ENCODE data around the gene PLOD3. TPM values are rescaled to one million over a fixed set of nuclear protein-coding genes. Genes with fewer than 3 reads are reported as not detected.

The PLOD3 gene
- total and polyA plus RNA-seq, 2 donors (not counting 1 experiment from before 2014, with no cell fraction given) = 40.1 to 47.5 TPM

GRCh38 chr7:101231644-101232043 is 14.3 kb upstream of the PLOD3 start:
- ChIA-PET POLR2A (no interaction called here), CTCF (no interaction called here)
- ATAC-seq (ENCODE audit: low read depth) = no peak
- no peak overlapping the region for H2AFZ ChIP-seq (ENCODE audit: insufficient read depth, low read depth, low read length, poor library complexity, severe bottlenecking)
- H3K36me3 ChIP-seq (replicated peaks in 1 of 2; ENCODE audit: control extremely low read depth in 1 of 2, control insufficient read depth in 1 of 2, extremely low read depth in 1 of 2, insufficient read depth in 2 of 2, low read length in 1 of 2) = peaks cover 0 to 18% of the 10 kb centered on the region in 2 experiments
- Mint-ChIP-seq H3K4me3 (no peak overlapping the region), H3K4me1 (no peaks in the 10 kb centered on the region), H3K27ac (no peak overlapping the region), H3K9me3 (ENCODE audit: insufficient read depth) (no peaks in the 10 kb centered on the region), H3K27me3 (no peaks in the 10 kb centered on the region)
- no peaks in the 10 kb centered on the region for H3K79me2 ChIP-seq (ENCODE audit: control insufficient read depth, insufficient read depth, low read length)
- no peaks in the 10 kb centered on the region for H3K27me3 ChIP-seq (replicated peaks in 1 of 4; ENCODE audit: control extremely low read depth in 1 of 4, control insufficient read depth in 3 of 4, insufficient read depth in 4 of 4, low read length in 3 of 4)
- H4K20me1 ChIP-seq (ENCODE audit: control insufficient read depth, insufficient read depth, low read length, poor library complexity, severe bottlenecking) = peaks cover 11% of the 10 kb centered on the region
- H3K27ac ChIP-seq (ENCODE audit: low read length in 2 of 2) = no peak overlapping the region
- H3K4me3 ChIP-seq (ENCODE audit: control extremely low read depth in 1 of 5, extremely low read depth in 1 of 5, insufficient read depth in 1 of 5, low read depth in 2 of 5, low read length in 4 of 5) = no peak overlapping the region
- DNase-seq = no peak
- H3K9ac ChIP-seq (ENCODE audit: low read length) = no peak overlapping the region
- no peak for TF ChIP-seq EZH2 (IDR thresholded peaks at IDR 0.05; ENCODE audit: borderline replicate concordance, insufficient read depth, low read depth, low read length, poor library complexity, severe bottlenecking)
- TF ChIP-seq CTCF (IDR thresholded peaks at IDR 0.05) = no peak
- H3K9me3 ChIP-seq (ENCODE audit: control extremely low read depth in 1 of 3, control insufficient read depth in 2 of 3, insufficient read depth in 1 of 3, low read length in 2 of 3) = no peaks in the 10 kb centered on the region
- H3K4me1 ChIP-seq (ENCODE audit: control insufficient read depth in 2 of 2, insufficient read depth in 2 of 2, low read length in 2 of 2) = no peaks in the 10 kb centered on the region
- no peak overlapping the region for H3K4me2 ChIP-seq (replicated peaks; ENCODE audit: low read depth, low read length, poor library complexity, severe bottlenecking)
- intact Hi-C loops (cut with micrococcal nuclease) = no loop called here
- 97% methylated on average over 6 of the region's 7 CpGs for WGBS (ENCODE audit: insufficient coverage)

- Histone ChIP-seq H3K4me2 (replicated peaks; ENCODE audit: low read depth, low read length, poor library complexity, severe bottlenecking) (no peak overlapping the region), H4K20me1 (ENCODE audit: control insufficient read depth, insufficient read depth, low read length, poor library complexity, severe bottlenecking) (peaks cover 19% of the 10 kb centered on the region), H3K27ac (ENCODE audit: low read length in 2 of 2) (no peak overlapping the region), H3K36me3 (replicated peaks in 1 of 2; ENCODE audit: control extremely low read depth in 1 of 2, control insufficient read depth in 1 of 2, extremely low read depth in 1 of 2, insufficient read depth in 2 of 2, low read length in 1 of 2) (peaks cover 3 to 44% of the 10 kb centered on the region in 2 experiments), H3K4me3 (ENCODE audit: control extremely low read depth in 1 of 5, extremely low read depth in 1 of 5, insufficient read depth in 1 of 5, low read depth in 2 of 5, low read length in 4 of 5) (no peak overlapping the region), H3K27me3 (replicated peaks in 1 of 4; ENCODE audit: control extremely low read depth in 1 of 4, control insufficient read depth in 3 of 4, insufficient read depth in 4 of 4, low read length in 3 of 4) (no peaks in the 10 kb centered on the region), H3K79me2 (ENCODE audit: control insufficient read depth, insufficient read depth, low read length) (peaks cover 6% of the 10 kb centered on the region), H3K9ac (ENCODE audit: low read length) (no peak overlapping the region), H3K4me1 (ENCODE audit: control insufficient read depth in 2 of 2, insufficient read depth in 2 of 2, low read length in 2 of 2) (no peaks in the 10 kb centered on the region), H2AFZ (ENCODE audit: insufficient read depth, low read depth, low read length, poor library complexity, severe bottlenecking) (no peak overlapping the region), H3K9me3 (ENCODE audit: control extremely low read depth in 1 of 3, control insufficient read depth in 2 of 3, insufficient read depth in 1 of 3, low read length in 2 of 3) (no peaks in the 10 kb centered on the region)
- ATAC-seq (ENCODE audit: low read depth) (no peak), DNase-seq (no peak)
- ChIA-PET CTCF (interaction anchor here (1.6 to 2.1 kb wide), 2 partner anchors 17 to 56 kb away, joined by 5 read pairs; no protein-coding TSS in a partner anchor), POLR2A (no interaction called here)
- intact Hi-C loops (cut with micrococcal nuclease) = no loop called here
- Mint-ChIP-seq H3K4me3 (no peak overlapping the region), H3K9me3 (ENCODE audit: insufficient read depth) (no peaks in the 10 kb centered on the region), H3K27ac (no peak overlapping the region), H3K27me3 (no peaks in the 10 kb centered on the region), H3K4me1 (peaks cover 2% of the 10 kb centered on the region)
- WGBS (ENCODE audit: insufficient coverage) = 99% methylated on average over 8 of the region's 9 CpGs
- TF ChIP-seq EZH2 (IDR thresholded peaks at IDR 0.05; ENCODE audit: borderline replicate concordance, insufficient read depth, low read depth, low read length, poor library complexity, severe bottlenecking) (no peak), CTCF (IDR thresholded peaks at IDR 0.05) (no peak)
Measured at GRCh38 chr7:101226721-101227120, 9.3 kb upstream of the PLOD3 start.

Measured in B cell (primary cell).